GM12865 (cell line): ENCODE results near the gene HNRNPA3.
A peak's percentile ranks its signal among the peaks of the same experiment; 100 is the strongest.
"Not testable (repeated sequence)": the region's sequence is repeated elsewhere in the genome, so short reads cannot be mapped to it uniquely, and the experiment has no call there.

Experiments used
- DNase-seq: peaks from one replicate; pipeline ENCODE4 v3.0.0; 2010; ENCODE audit warnings: low read depth
- H3K4me3 ChIP-seq: 2 replicates; pipeline ENCODE4 v1.5.1; 2011; ENCODE audit warnings: mild to moderate bottlenecking, low read depth, low read length, control low read depth
- CTCF ChIP-seq: IDR thresholded peaks from 2 replicates; pipeline ENCODE4 v1.5.1; 2011; ENCODE audit warnings: low read length, control low read depth, low read depth, inconsistent platforms; ENCODE audit not compliant: insufficient read depth; ENCODE audit errors: missing control alignments

The HNRNPA3 gene

GRCh38 chr2:177192788-177193187 is 19.8 kb upstream of the HNRNPA3 start:
- no peak for TF ChIP-seq CTCF
- H3K4me3 ChIP-seq = peak overlapping the region; percentile 39
- peak; percentile 26 for DNase-seq

GRCh38 chr2:177193240-177193639 is 19.4 kb upstream of the HNRNPA3 start:
- H3K4me3 ChIP-seq = peak overlapping the region; percentile 39
- peak; percentile 51 for DNase-seq
- no peak for TF ChIP-seq CTCF

- no peak overlapping the region for H3K4me3 ChIP-seq
- TF ChIP-seq CTCF = no peak
- peak; percentile 20 for DNase-seq
Observed at GRCh38 chr2:177195194-177195593, 17.4 kb upstream of the HNRNPA3 start.

GRCh38 chr2:177200419-177200818 is 12.2 kb upstream of the HNRNPA3 start:
- not testable (repeated sequence) for H3K4me3 ChIP-seq, DNase-seq

GRCh38 chr2:177201919-177202346 is 10.7 kb upstream of the HNRNPA3 start:
- no peak overlapping the region for H3K4me3 ChIP-seq
- TF ChIP-seq CTCF = no peak
- DNase-seq = no peak

GRCh38 chr2:177204417-177204816 is 8.2 kb upstream of the HNRNPA3 start:
- TF ChIP-seq CTCF = no peak
- DNase-seq = no peak
- no peak overlapping the region for H3K4me3 ChIP-seq

GRCh38 chr2:177207101-177207500 is 5.5 kb upstream of the HNRNPA3 start:
- DNase-seq = peak; percentile 68
- H3K4me3 ChIP-seq = peak overlapping the region; percentile 5; the same call in 1 of the 2 replicates
- TF ChIP-seq CTCF = no peak

- H3K4me3 ChIP-seq = peak overlapping the region; percentile 86
- TF ChIP-seq CTCF = no peak
- no peak for DNase-seq
Observed at GRCh38 chr2:177211169-177211568, 1.4 kb upstream of the HNRNPA3 start.
